K562 (cell line): Measurements from ENCODE around the gene SEZ6L. TPM values are rescaled to one million over a fixed set of nuclear protein-coding genes. Genes with fewer than 3 reads are reported as not detected.

Experiments
- ATAC-seq: fragments of 200-7000 bp; cut with Tn5 transposase; 3 replicates; pipeline ENCODE4 v1.9.1; 2020; ENCODE audit warnings: moderate library complexity
- BruUV-seq: library from RNA; stranded (reverse); fragments of 400-500 nt; replicated peaks from 2 replicates; lab custom pipeline; 2021; lab: Mats Ljungman, UMichigan
- CTCF ChIA-PET: fragments of 300-600 bp; formaldehyde crosslinking; extraction: SDS; loops from one replicate; lab custom pipeline; 2021; ENCODE audit warnings: low intra/inter-chr PET ratio; lab: Yijun Ruan, JAX
- POLR2A ChIA-PET: fragments of 300-600, 350-650 bp; sonication (Branson Sonifier 250); formaldehyde crosslinking; extraction: SDS; loops from one replicate; lab custom pipeline; 2021; ENCODE audit warnings: antibody characterized with exemption, inconsistent platforms; lab: Yijun Ruan, JAX
- DNase-seq, 4 experiments: peaks; one replicate each; pipeline versions ENCODE4 v3.0.0 to v3.0.0-alpha.2; 2011 to 2018; ENCODE audit warnings: low spot score in 3 of 4, mixed read lengths in 3 of 4; ENCODE audit errors: extremely low read depth in 1 of 4
- FAIRE-seq: peaks from 2 replicates; lab custom pipeline; 2011; peaks lifted over from hg19 to GRCh38; lab: Jason Lieb, UNC
- H2AFZ ChIP-seq: 2 replicates; pipeline ENCODE4 v1.6.0; 2011; ENCODE audit warnings: low read depth, low read length, control low read depth, inconsistent platforms
- H3K27ac ChIP-seq: fragments of 200-600 bp; 3 replicates; pipeline ENCODE4 v1.8.0; 2011; ENCODE audit warnings: low read depth, mild to moderate bottlenecking, control low read depth, inconsistent platforms, low read length, moderate library complexity, mixed read lengths; ENCODE audit errors: extremely low read depth
- H3K27me3 ChIP-seq, 2 experiments: fragments of 300-600 bp in 1 of 2; 2 replicates in 1 of 2; 3 replicates in 1 of 2; pipeline versions ENCODE4 v1.6.0 to v1.8.0; 2011; ENCODE audit warnings: inconsistent platforms in 2 of 2, low read length in 2 of 2, mild to moderate bottlenecking in 1 of 2, mixed read lengths in 1 of 2, moderate library complexity in 1 of 2; ENCODE audit not compliant: control insufficient read depth in 2 of 2, insufficient read depth in 2 of 2
- H3K36me3 ChIP-seq: fragments of 300-600 bp; 3 replicates; pipeline ENCODE4 v1.8.0; 2011; ENCODE audit warnings: mild to moderate bottlenecking, low read length, inconsistent platforms; ENCODE audit not compliant: control insufficient read depth, insufficient read depth
- H3K4me1 ChIP-seq, 2 experiments: fragments of 200-600 bp in 1 of 2; replicated peaks in 1 of 2; 2 replicates in 1 of 2; 3 replicates in 1 of 2; pipeline versions ENCODE4 v1.5.1 to v1.8.0; 2011; ENCODE audit warnings: inconsistent platforms in 2 of 2, low read length in 2 of 2, mild to moderate bottlenecking in 1 of 2, mixed read lengths in 1 of 2, moderate library complexity in 1 of 2; ENCODE audit not compliant: control insufficient read depth in 2 of 2, insufficient read depth in 2 of 2
- H3K4me2 ChIP-seq: 2 replicates; pipeline ENCODE4 v1.6.1; 2011; ENCODE audit warnings: low read length, control low read depth, inconsistent platforms, mixed read lengths; ENCODE audit not compliant: insufficient read depth
- H3K4me3 ChIP-seq: fragments of 200-600 bp; sonication (generic), shearing (Covaris generic); 2 replicates; pipeline ENCODE4 v1.5.1; 2016; ENCODE audit warnings: control low read depth, inconsistent platforms
- H3K79me2 ChIP-seq: fragments of 200-600 bp; 3 replicates; pipeline ENCODE4 v1.8.0; 2011; ENCODE audit warnings: low read length, inconsistent platforms; ENCODE audit not compliant: control insufficient read depth, insufficient read depth
- H3K9ac ChIP-seq, 2 experiments: 2 replicates each; pipeline versions ENCODE4 v1.6.0 to v1.6.1; 2011; ENCODE audit warnings: low read depth in 2 of 2, low read length in 2 of 2, control low read depth in 1 of 2, inconsistent platforms in 1 of 2, mild to moderate bottlenecking in 1 of 2, mixed read lengths in 1 of 2; ENCODE audit not compliant: insufficient read depth in 1 of 2
- H3K9me1 ChIP-seq: one replicate; pipeline ENCODE4 v1.6.0; 2011; ENCODE audit warnings: inconsistent platforms, mild to moderate bottlenecking, low read length, moderate library complexity; ENCODE audit not compliant: control insufficient read depth, insufficient read depth
- H3K9me3 ChIP-seq: replicated peaks from 2 replicates; pipeline ENCODE4 v1.5.1; 2011; ENCODE audit warnings: low read depth, low read length, inconsistent platforms; ENCODE audit not compliant: control insufficient read depth, insufficient read depth
- H4K20me1 ChIP-seq: replicated peaks from 2 replicates; pipeline ENCODE4 v1.6.1; 2011; ENCODE audit warnings: low read length, inconsistent platforms, mixed read lengths; ENCODE audit not compliant: control insufficient read depth, insufficient read depth
- MAFG ChIP-seq: fragments of 450-650 bp; conservative IDR thresholded peaks from 2 replicates; pipeline ENCODE4 v1.6.1; 2016; ENCODE audit warnings: missing genetic modification characterization, missing compliant biosample characterization
- MECOM ChIP-seq: fragments of 250-450 bp; sonication (Bioruptor Pico); IDR thresholded peaks from 2 replicates; pipeline ENCODE4 v1.8.0; 2022; ENCODE audit warnings: inconsistent platforms
- RFX5 ChIP-seq: IDR thresholded peaks from 2 replicates; pipeline ENCODE4 v1.6.1; 2011; ENCODE audit warnings: low read depth, mild to moderate bottlenecking, improper control_type of control experiment, low read length
- SMARCC2 ChIP-seq: fragments of 450-650 bp; IDR thresholded peaks from 2 replicates; pipeline ENCODE4 v1.6.1; 2017; ENCODE audit warnings: antibody characterized with exemption, moderate library complexity, mild to moderate bottlenecking, low read depth
- WGBS: fragments of 100-300 bp; shearing (Covaris generic); methylation state at CpG from one replicate; pipeline ENCODE4 v1.1.6; 2016; ENCODE audit warnings: low coverage, mixed read lengths; ENCODE audit not compliant: insufficient coverage; ENCODE audit errors: missing lambda C conversion rate; 5-methylcytosine and 5-hydroxymethylcytosine counted together
- in situ Hi-C: fragments of 300-500 bp; cut with MboI; formaldehyde crosslinking; loops from 4 replicates; pipeline ENCODE4 v1.15.0; 2018; ENCODE audit warnings: inconsistent platforms, mixed read lengths
- intact Hi-C: fragments of 100-400 bp; cut with micrococcal nuclease; formaldehyde crosslinking; loops from 2 replicates; pipeline ENCODE4 v1.14.2; 2022
- polyA plus RNA-seq, 8 experiments: library from polyadenylated mRNA; depleted of rRNA in 4 of 8; stranded (reverse) in 5 of 8; unstranded in 3 of 8; fragments of >200 nt; fragmentation: Nextera tagmentation in 2 of 8; fragmentation: Illumina TruSeq in 1 of 8; extraction: Ambion mirVana in 2 of 8; extraction: Trizol in 1 of 8; gene quantifications; 2 replicates each; pipeline versions ENCODE4 v1.2.1 to v1.2.3, GENCODE V29; 2011 to 2014; ENCODE audit warnings: inconsistent platforms in 1 of 8, missing spikeins in 1 of 8
- total RNA-seq, 7 experiments: library from RNA; depleted of rRNA in 6 of 7; stranded (reverse); fragments of >200 nt in 6 of 7; fragmentation: Illumina TruSeq in 2 of 7; extraction: Trizol in 2 of 7; gene quantifications; 2 replicates each; pipeline versions ENCODE4 v1.2.1 to v1.2.3, GENCODE V29; 2011 to 2021; ENCODE audit warnings: low replicate concordance in 1 of 7

The SEZ6L gene
- total and polyA plus RNA-seq, 9 of the 15 experiments (the other 6 are each of a cell fraction or from before 2014, with no cell fraction given) = not detected

GRCh38 chr22:26122920-26123468, 46.3 kb upstream of the SEZ6L start:
- ATAC-seq (no peak), DNase-seq (no peak), FAIRE-seq (no peak)
- H4K20me1 ChIP-seq = no peaks in the 10 kb centered on the region
- no peak overlapping the region for H3K9ac ChIP-seq
- H3K9me3 ChIP-seq = no peaks in the 10 kb centered on the region
- H3K4me1 ChIP-seq = no peaks in the 10 kb centered on the region
- no peaks in the 10 kb centered on the region for H3K36me3 ChIP-seq
- H3K9me1 ChIP-seq = no peaks in the 10 kb centered on the region
- no peak for TF ChIP-seq SMARCC2
- no peak for TF ChIP-seq MAFG
- no peak overlapping the region for H3K27ac ChIP-seq
- H2AFZ ChIP-seq = no peak overlapping the region
- 0% methylated on average over 4 of the region's 4 CpGs for WGBS
- no peak overlapping the region for H3K4me2 ChIP-seq
- intact Hi-C loops = no loop called here
- H3K27me3 ChIP-seq = no peaks in the 10 kb centered on the region
- no peaks in the 10 kb centered on the region for H3K79me2 ChIP-seq
- in situ Hi-C loops = no loop called here
- no peak overlapping the region for H3K4me3 ChIP-seq
- no TSS peak for BruUV-seq
- POLR2A ChIA-PET = no interaction called here
- CTCF ChIA-PET = no interaction called here

GRCh38 chr22:26124991-26125725, 44.1 kb upstream of the SEZ6L start:
- under 1% methylated on average over 8 of the region's 10 CpGs for WGBS
- Histone ChIP-seq H3K9me3 (no peaks in the 10 kb centered on the region), H3K79me2 (no peaks in the 10 kb centered on the region), H2AFZ (no peak overlapping the region), H4K20me1 (no peaks in the 10 kb centered on the region), H3K27me3 (no peaks in the 10 kb centered on the region), H3K27ac (no peak overlapping the region), H3K9me1 (no peaks in the 10 kb centered on the region), H3K4me3 (no peak overlapping the region), H3K36me3 (no peaks in the 10 kb centered on the region), H3K4me1 (no peaks in the 10 kb centered on the region), H3K4me2 (no peak overlapping the region), H3K9ac (no peak overlapping the region)
- no TSS peak for BruUV-seq
- DNase-seq = no peak
- FAIRE-seq = no peak
- ChIA-PET CTCF (no interaction called here), POLR2A (no interaction called here)
- in situ Hi-C loops (no loop called here), intact Hi-C loops (no loop called here)
- no peak for TF ChIP-seq MECOM (CRISPR knock-in tag)
- no peak for TF ChIP-seq RFX5
- no peak for ATAC-seq
